Measurements from ENCODE around the gene JSRP1. TPM values are rescaled to one million over a fixed set of nuclear protein-coding genes. Genes with fewer than 3 reads are reported as not detected.

The JSRP1 gene
- total RNA-seq: 1 to 10 TPM in 1 of 4 donors, not detected in 3; 1.5 TPM

- 73 to 85% methylated on average over 4 to 13 of the region's 24 CpGs for WGBS, 2 donors
- TF ChIP-seq POLR2A (IDR thresholded peaks at IDR 0.05) (peak in 1 of 4 donors; percentile 20), CTCF (IDR thresholded peaks at IDR 0.05) (no peak)
- Histone ChIP-seq H3K4me1 (peaks cover 20 to 42% (median 25%) of the 10 kb centered on the region in 3 donors), H3K27ac (no peak within 1 kb of the TSS), H3K27me3 (peaks cover 14 to 35% (median 22%) of the 10 kb centered on the region in 4 donors), H3K4me3 (no peak within 1 kb of the TSS), H3K36me3 (no peaks in the 10 kb centered on the region), H3K9me3 (no peaks in the 10 kb centered on the region)
- DNase-seq: no peak
- intact Hi-C loops (cut with DNase I): no loop called here
These were observed at the start of gene JSRP1 for GRCh38 chr19:2255982-2256685. JSRP1 (minus strand) TSS chr19:2256417; CDS start chr19:2255314, 1,103 bp downstream.

GRCh38 chr19:2305452-2306280 is 49.4 kb upstream of the JSRP1 start:
- WGBS, 2 donors: 77 to 88% methylated on average over 3 to 5 of the region's 19 CpGs
- Histone ChIP-seq H3K4me3 (no peak overlapping the region), H3K27ac (no peak overlapping the region), H3K27me3 (peaks cover 0 to 98% (median 16%) of the 10 kb centered on the region in 4 donors), H3K4me1 (peaks cover 8 to 24% (median 13%) of the 10 kb centered on the region in 3 donors), H3K9me3 (no peaks in the 10 kb centered on the region), H3K36me3 (no peaks in the 10 kb centered on the region)
- DNase-seq: no peak
- TF ChIP-seq POLR2A (IDR thresholded peaks at IDR 0.05): no peak
- TF ChIP-seq CTCF (IDR thresholded peaks at IDR 0.05): no peak
- intact Hi-C loops (cut with DNase I): no loop called here

GRCh38 chr19:2303211-2303798 is 47.1 kb upstream of the JSRP1 start:
- TF ChIP-seq POLR2A (IDR thresholded peaks at IDR 0.05): no peak
- TF ChIP-seq CTCF (IDR thresholded peaks at IDR 0.05): no peak
- intact Hi-C loops (cut with DNase I): no loop called here
- H3K9me3 ChIP-seq: no peaks in the 10 kb centered on the region
- no peak overlapping the region for H3K4me3 ChIP-seq
- H3K4me1 ChIP-seq: peaks cover 8 to 21% (median 13%) of the 10 kb centered on the region in 3 donors
- WGBS, 2 donors: 72 to 83% methylated on average over 14 to 19 of the region's 26 CpGs
- H3K36me3 ChIP-seq: no peaks in the 10 kb centered on the region
- H3K27me3 ChIP-seq: peaks cover 0 to 79% (median 16%) of the 10 kb centered on the region in 4 donors
- no peak overlapping the region for H3K27ac ChIP-seq
- DNase-seq: no peak

- 17 to 33% methylated on average over 14 to 18 of the region's 62 CpGs for WGBS, 2 donors
- no peaks in the 10 kb centered on the region for H3K9me3 ChIP-seq
- peaks cover 0 to 72% (median 14%) of the 10 kb centered on the region in 4 donors for H3K27me3 ChIP-seq
- H3K4me1 ChIP-seq: peaks cover 8 to 15% (median 10%) of the 10 kb centered on the region in 3 donors
- H3K36me3 ChIP-seq: no peaks in the 10 kb centered on the region
- peak overlapping the region in 2 of 4 donors; percentile 5 to 49 for H3K4me3 ChIP-seq
- H3K27ac ChIP-seq: no peak overlapping the region
- intact Hi-C loops (cut with DNase I): no loop called here
- no peak for TF ChIP-seq POLR2A (IDR thresholded peaks at IDR 0.05)
- TF ChIP-seq CTCF (IDR thresholded peaks at IDR 0.05): no peak
- no peak for DNase-seq
These were observed 46.3 kb upstream of the JSRP1 start for GRCh38 chr19:2302319-2303210.

All from esophagus squamous epithelium (tissue), 5 donors.